ENCODE measurements around the gene KIAA1671. TPM values are rescaled to one million over a fixed set of nuclear protein-coding genes. Genes with fewer than 3 reads are reported as not detected.
A peak's percentile ranks its signal among the peaks of the same experiment; 100 is the strongest.

Gene KIAA1671
- total RNA-seq, 4 donors from 2014 or later, result 16.2 to 35.0 (median 21.7) TPM

GRCh38 chr22:25127318-25127717 is 174.8 kb downstream of the KIAA1671 start:
- Histone ChIP-seq H3K4me1 (peaks cover 31 to 69% of the 10 kb centered on the region in 2 donors), H3K4me3 (no peak overlapping the region), H3K9me3 (no peaks in the 10 kb centered on the region), H3K36me3 (no peaks in the 10 kb centered on the region), H3K27me3 (no peaks in the 10 kb centered on the region), H3K27ac (no peak overlapping the region)
- intact Hi-C loops (cut with DNase I; ENCODE audit: low total_unique reads) (no loop called here), in situ Hi-C loops (cut with MboI; ENCODE audit: low sequenced_read_pairs in 4 of 4) (no loop called here)
- DNase-seq, result no peak
- no peak for ATAC-seq
- TF ChIP-seq POLR2A (IDR thresholded peaks at IDR 0.05) (no peak), CTCF (IDR thresholded peaks at IDR 0.05 in 4 of 5, conservative IDR thresholded peaks at IDR 0.05 in 1 of 5) (no peak)

- DNase-seq (no peak), ATAC-seq (no peak)
- Histone ChIP-seq H3K27me3 (no peaks in the 10 kb centered on the region), H3K27ac (peak overlapping the region; percentile 69 to 90 (median 83)), H3K9me3 (no peaks in the 10 kb centered on the region), H3K36me3 (no peaks in the 10 kb centered on the region), H3K4me3 (no peak overlapping the region), H3K4me1 (peaks cover 47 to 88% of the 10 kb centered on the region in 2 donors)
- intact Hi-C loops (cut with DNase I; ENCODE audit: low total_unique reads), result loop anchor here (2.0 kb wide), 1 partner anchor 20 kb away; no protein-coding TSS in a partner anchor
- in situ Hi-C loops (cut with MboI; ENCODE audit: low sequenced_read_pairs in 4 of 4), result no loop called here
- TF ChIP-seq CTCF (IDR thresholded peaks at IDR 0.05 in 4 of 5, conservative IDR thresholded peaks at IDR 0.05 in 1 of 5) (no peak), POLR2A (IDR thresholded peaks at IDR 0.05) (no peak)
Measured at GRCh38 chr22:25130462-25130861, 177.9 kb downstream of the KIAA1671 start.

- intact Hi-C loops (cut with DNase I; ENCODE audit: low total_unique reads) (loop anchor here (2.0 kb wide), 1 partner anchor 21 kb away; no protein-coding TSS in a partner anchor), in situ Hi-C loops (cut with MboI; ENCODE audit: low sequenced_read_pairs in 4 of 4) (no loop called here)
- DNase-seq, result peak in 1 of 2 donors; percentile 73
- TF ChIP-seq CTCF (IDR thresholded peaks at IDR 0.05 in 4 of 5, conservative IDR thresholded peaks at IDR 0.05 in 1 of 5) (peak in 2 of 5 experiments; percentile 13 to 27), POLR2A (IDR thresholded peaks at IDR 0.05) (no peak)
- H3K4me3 ChIP-seq, result no peak overlapping the region
- H3K4me1 ChIP-seq, result peaks cover 54 to 91% of the 10 kb centered on the region in 2 donors
- H3K9me3 ChIP-seq, result no peaks in the 10 kb centered on the region
- no peaks in the 10 kb centered on the region for H3K36me3 ChIP-seq
- ATAC-seq, result peak in 1 of 2 donors; percentile 52
- peak overlapping the region; percentile 69 to 90 (median 83) for H3K27ac ChIP-seq
- H3K27me3 ChIP-seq, result no peaks in the 10 kb centered on the region
Measured at GRCh38 chr22:25131198-25131887, 178.8 kb downstream of the KIAA1671 start.

- Histone ChIP-seq H3K27me3 (no peaks in the 10 kb centered on the region), H3K4me1 (peaks cover 57 to 93% of the 10 kb centered on the region in 2 donors), H3K27ac (peak overlapping the region; percentile 73 to 90 (median 83)), H3K4me3 (no peak overlapping the region), H3K9me3 (no peaks in the 10 kb centered on the region), H3K36me3 (no peaks in the 10 kb centered on the region)
- TF ChIP-seq CTCF (IDR thresholded peaks at IDR 0.05 in 4 of 5, conservative IDR thresholded peaks at IDR 0.05 in 1 of 5) (no peak), POLR2A (IDR thresholded peaks at IDR 0.05) (no peak)
- in situ Hi-C loops (cut with MboI; ENCODE audit: low sequenced_read_pairs in 4 of 4), result no loop called here
- DNase-seq, result no peak
- peak in 1 of 2 donors; percentile 15 for ATAC-seq
- intact Hi-C loops (cut with DNase I; ENCODE audit: low total_unique reads), result no loop called here
Measured at GRCh38 chr22:25134028-25134427, 181.5 kb downstream of the KIAA1671 start.
